Measurements from ENCODE around the gene DOC2B. TPM values are rescaled to one million over a fixed set of nuclear protein-coding genes. Genes with fewer than 3 reads are reported as not detected.

The DOC2B gene
- polyA plus RNA-seq, 1 of the 3 experiments (the other 2 are of a cell fraction): 0.16 TPM

DNA sequence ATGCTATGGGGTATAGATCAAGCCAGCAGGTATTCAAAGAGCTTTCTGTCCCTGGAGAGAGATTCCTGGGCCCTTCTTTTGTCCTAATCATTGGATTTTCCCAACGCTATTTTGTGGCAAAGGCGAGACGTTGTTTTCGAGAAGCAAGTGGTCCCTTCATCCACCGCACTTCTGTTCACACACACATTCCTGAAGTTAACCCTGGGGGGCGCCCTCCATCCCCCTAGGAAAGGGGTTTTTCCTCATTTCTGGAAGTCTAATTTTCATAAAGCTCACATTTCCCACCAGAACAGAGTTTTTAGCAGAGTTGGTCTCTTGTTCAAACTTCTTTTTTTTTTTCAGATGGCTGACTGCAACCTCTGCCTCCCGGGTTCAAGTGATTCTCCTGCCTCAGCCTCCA lies 32.2 kb downstream of the DOC2B start:
- POLR2A ChIA-PET: interaction anchor here (0.6 kb wide), 1 partner anchor 215 kb away, joined by 3 read pairs; no protein-coding TSS in a partner anchor
- Histone ChIP-seq H3K4me2 (no peak overlapping the region), H3K4me1 (ENCODE audit: control insufficient read depth in 1 of 2, insufficient read depth in 2 of 2, low read depth in 1 of 2, low read length in 1 of 2) (no peaks in the 10 kb centered on the region; a peak in 1 of 4 replicates), H3F3A (replicated peaks; ENCODE audit: insufficient read depth) (no peaks in the 10 kb centered on the region), H3K9ac (no peak overlapping the region), H3K9me2 (no peaks in the 10 kb centered on the region), H3K36me3 (replicated peaks in 1 of 2; ENCODE audit: control insufficient read depth in 1 of 2, insufficient read depth in 2 of 2, low read length in 1 of 2) (no peaks in the 10 kb centered on the region), H2AFZ (ENCODE audit: low read depth) (no peak overlapping the region), H3K4me3 (ENCODE audit: low read depth in 2 of 2, low read length in 1 of 2) (no peak overlapping the region), H3K27ac (ENCODE audit: low read depth in 2 of 2, low read length in 1 of 2) (no peak overlapping the region), H4K20me1 (ENCODE audit: insufficient read depth) (no peaks in the 10 kb centered on the region), H3K79me2 (ENCODE audit: insufficient read depth) (no peaks in the 10 kb centered on the region), H3K9me3 (no peaks in the 10 kb centered on the region), H3K27me3 (ENCODE audit: insufficient read depth) (no peaks in the 10 kb centered on the region)
- CTCF ChIA-PET: interaction anchor here (0.6 to 3.2 kb wide), 9 partner anchors 14 to 568 kb away, joined by 3 to 12 read pairs (median 5); no protein-coding TSS in a partner anchor
- no peak for DNase-seq
- TF ChIP-seq RAD21 (IDR thresholded peaks at IDR 0.05; ENCODE audit: low read length) (peak; percentile 13; the same call in 1 of the 2 replicates), GATA2 (CRISPR knock-in tag; IDR thresholded peaks at IDR 0.05) (no peak)
- TF ChIP-seq, protein P1, sequence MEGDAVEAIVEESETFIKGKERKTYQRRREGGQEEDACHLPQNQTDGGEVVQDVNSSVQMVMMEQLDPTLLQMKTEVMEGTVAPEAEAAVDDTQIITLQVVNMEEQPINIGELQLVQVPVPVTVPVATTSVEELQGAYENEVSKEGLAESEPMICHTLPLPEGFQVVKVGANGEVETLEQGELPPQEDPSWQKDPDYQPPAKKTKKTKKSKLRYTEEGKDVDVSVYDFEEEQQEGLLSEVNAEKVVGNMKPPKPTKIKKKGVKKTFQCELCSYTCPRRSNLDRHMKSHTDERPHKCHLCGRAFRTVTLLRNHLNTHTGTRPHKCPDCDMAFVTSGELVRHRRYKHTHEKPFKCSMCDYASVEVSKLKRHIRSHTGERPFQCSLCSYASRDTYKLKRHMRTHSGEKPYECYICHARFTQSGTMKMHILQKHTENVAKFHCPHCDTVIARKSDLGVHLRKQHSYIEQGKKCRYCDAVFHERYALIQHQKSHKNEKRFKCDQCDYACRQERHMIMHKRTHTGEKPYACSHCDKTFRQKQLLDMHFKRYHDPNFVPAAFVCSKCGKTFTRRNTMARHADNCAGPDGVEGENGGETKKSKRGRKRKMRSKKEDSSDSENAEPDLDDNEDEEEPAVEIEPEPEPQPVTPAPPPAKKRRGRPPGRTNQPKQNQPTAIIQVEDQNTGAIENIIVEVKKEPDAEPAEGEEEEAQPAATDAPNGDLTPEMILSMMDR (IDR thresholded peaks at IDR 0.05): 0 out of 2 replicates have a peak, but pooled peaks have one; percentile 15
- WGBS (ENCODE audit: low lambda C conversion rate): 76% methylated on average over 7 of the region's 7 CpGs

DNA sequence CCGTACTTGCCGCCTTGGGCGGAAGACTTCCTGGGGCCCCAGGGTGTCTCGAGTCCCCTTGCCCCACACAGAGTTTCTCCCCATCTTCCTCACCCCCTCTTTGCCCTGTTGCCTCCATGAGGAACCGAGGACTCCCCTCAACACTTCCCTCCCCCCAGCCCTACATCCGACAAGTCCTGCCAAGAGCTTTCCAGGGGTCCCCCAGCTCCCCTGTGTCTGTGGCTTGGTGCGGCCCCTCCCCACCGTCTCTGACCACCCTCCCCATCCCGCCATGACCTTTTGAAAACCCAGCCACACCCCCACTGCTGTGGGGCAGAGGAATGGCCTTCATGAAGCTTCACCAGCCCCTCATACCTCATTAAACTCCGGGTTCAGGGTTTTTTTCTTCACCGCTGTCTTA lies 32.7 kb downstream of the DOC2B start:
- Histone ChIP-seq H3K4me3 (ENCODE audit: low read depth in 2 of 2, low read length in 1 of 2) (no peak overlapping the region), H3K79me2 (ENCODE audit: insufficient read depth) (no peaks in the 10 kb centered on the region), H3K4me1 (ENCODE audit: control insufficient read depth in 1 of 2, insufficient read depth in 2 of 2, low read depth in 1 of 2, low read length in 1 of 2) (no peaks in the 10 kb centered on the region; a peak in 1 of 4 replicates), H3K9ac (no peak overlapping the region), H2AFZ (ENCODE audit: low read depth) (no peak overlapping the region), H3K9me3 (no peaks in the 10 kb centered on the region), H3K27me3 (ENCODE audit: insufficient read depth) (no peaks in the 10 kb centered on the region), H3F3A (replicated peaks; ENCODE audit: insufficient read depth) (no peaks in the 10 kb centered on the region), H3K4me2 (no peak overlapping the region), H3K27ac (ENCODE audit: low read depth in 2 of 2, low read length in 1 of 2) (no peak overlapping the region), H3K9me2 (no peaks in the 10 kb centered on the region), H3K36me3 (replicated peaks in 1 of 2; ENCODE audit: control insufficient read depth in 1 of 2, insufficient read depth in 2 of 2, low read length in 1 of 2) (no peaks in the 10 kb centered on the region), H4K20me1 (ENCODE audit: insufficient read depth) (no peaks in the 10 kb centered on the region)
- TF ChIP-seq, protein P2, sequence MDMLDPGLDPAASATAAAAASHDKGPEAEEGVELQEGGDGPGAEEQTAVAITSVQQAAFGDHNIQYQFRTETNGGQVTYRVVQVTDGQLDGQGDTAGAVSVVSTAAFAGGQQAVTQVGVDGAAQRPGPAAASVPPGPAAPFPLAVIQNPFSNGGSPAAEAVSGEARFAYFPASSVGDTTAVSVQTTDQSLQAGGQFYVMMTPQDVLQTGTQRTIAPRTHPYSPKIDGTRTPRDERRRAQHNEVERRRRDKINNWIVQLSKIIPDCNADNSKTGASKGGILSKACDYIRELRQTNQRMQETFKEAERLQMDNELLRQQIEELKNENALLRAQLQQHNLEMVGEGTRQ (IDR thresholded peaks at IDR 0.05; ENCODE audit: borderline replicate concordance, low read depth, low read length): no peak
- TF ChIP-seq SIN3A (IDR thresholded peaks at IDR 0.05; ENCODE audit: borderline replicate concordance, low read depth, low read length): no peak
- TF ChIP-seq RFX5 (IDR thresholded peaks at IDR 0.05; ENCODE audit: low read length): no peak
- TF ChIP-seq RXRA (IDR thresholded peaks at IDR 0.05; ENCODE audit: borderline replicate concordance, low read depth): no peak
- TF ChIP-seq, protein P3, sequence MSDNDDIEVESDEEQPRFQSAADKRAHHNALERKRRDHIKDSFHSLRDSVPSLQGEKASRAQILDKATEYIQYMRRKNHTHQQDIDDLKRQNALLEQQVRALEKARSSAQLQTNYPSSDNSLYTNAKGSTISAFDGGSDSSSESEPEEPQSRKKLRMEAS (IDR thresholded peaks at IDR 0.05; ENCODE audit: low read depth): no peak
- no peak for TF ChIP-seq TCF12 (IDR thresholded peaks at IDR 0.05)
- no peak for TF ChIP-seq MEF2A (IDR thresholded peaks at IDR 0.05; ENCODE audit: borderline replicate concordance, low read depth)
- TF ChIP-seq, protein P4, sequence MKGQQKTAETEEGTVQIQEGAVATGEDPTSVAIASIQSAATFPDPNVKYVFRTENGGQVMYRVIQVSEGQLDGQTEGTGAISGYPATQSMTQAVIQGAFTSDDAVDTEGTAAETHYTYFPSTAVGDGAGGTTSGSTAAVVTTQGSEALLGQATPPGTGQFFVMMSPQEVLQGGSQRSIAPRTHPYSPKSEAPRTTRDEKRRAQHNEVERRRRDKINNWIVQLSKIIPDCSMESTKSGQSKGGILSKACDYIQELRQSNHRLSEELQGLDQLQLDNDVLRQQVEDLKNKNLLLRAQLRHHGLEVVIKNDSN (IDR thresholded peaks at IDR 0.05; ENCODE audit: borderline replicate concordance, low read depth): no peak
- TF ChIP-seq FOXM1 (IDR thresholded peaks at IDR 0.05; ENCODE audit: low read depth): no peak
- TF ChIP-seq TAF1 (IDR thresholded peaks at IDR 0.05; ENCODE audit: borderline replicate concordance, low read depth, low read length): no peak
- TF ChIP-seq, protein P5, sequence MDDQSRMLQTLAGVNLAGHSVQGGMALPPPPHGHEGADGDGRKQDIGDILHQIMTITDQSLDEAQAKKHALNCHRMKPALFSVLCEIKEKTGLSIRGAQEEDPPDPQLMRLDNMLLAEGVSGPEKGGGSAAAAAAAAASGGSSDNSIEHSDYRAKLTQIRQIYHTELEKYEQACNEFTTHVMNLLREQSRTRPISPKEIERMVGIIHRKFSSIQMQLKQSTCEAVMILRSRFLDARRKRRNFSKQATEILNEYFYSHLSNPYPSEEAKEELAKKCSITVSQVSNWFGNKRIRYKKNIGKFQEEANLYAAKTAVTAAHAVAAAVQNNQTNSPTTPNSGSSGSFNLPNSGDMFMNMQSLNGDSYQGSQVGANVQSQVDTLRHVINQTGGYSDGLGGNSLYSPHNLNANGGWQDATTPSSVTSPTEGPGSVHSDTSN (IDR thresholded peaks at IDR 0.05): no peak
- no peak for TF ChIP-seq RCOR1 (IDR thresholded peaks at IDR 0.05; ENCODE audit: low read length)
- 62% methylated on average over 10 of the region's 11 CpGs for WGBS (ENCODE audit: low lambda C conversion rate)
- ChIA-PET CTCF (interaction anchor here (0.7 to 3.2 kb wide), 7 partner anchors 14 to 551 kb away, joined by 3 to 12 read pairs (median 5); no protein-coding TSS in a partner anchor), POLR2A (interaction anchor here (0.6 kb wide), 1 partner anchor 215 kb away, joined by 3 read pairs; no protein-coding TSS in a partner anchor)
- no peak for DNase-seq
